PC-9 (cell line): ENCODE measurements around the gene ARSI. TPM values are rescaled to one million over a fixed set of nuclear protein-coding genes. Genes with fewer than 3 reads are reported as not detected.

Source experiments
- BruUV-seq: library from RNA; stranded (reverse); fragments of 400-500 nt; replicated peaks from 2 replicates; lab custom pipeline; 2021; lab: Mats Ljungman, UMichigan
- CTCF ChIA-PET: fragments of 300-600 bp; sonication (Branson Sonifier 250); formaldehyde crosslinking; loops from one replicate; lab custom pipeline; 2022; ENCODE audit warnings: antibody characterized with exemption; lab: Charles Lee
- POLR2A ChIA-PET: fragments of 300-600 bp; sonication (Branson Sonifier 250); formaldehyde crosslinking; loops from one replicate; lab custom pipeline; 2022; ENCODE audit warnings: antibody characterized with exemption; ENCODE audit not compliant: unreplicated experiment; lab: Charles Lee
- DNase-seq, 2 experiments: peaks; one replicate each; pipeline versions ENCODE4 v3.0.0 to v3.0.0-alpha.2; 2015 to 2022; ENCODE audit warnings: mixed read lengths in 1 of 2
- H2AFZ ChIP-seq: fragments of 200-600 bp; sonication (generic); 2 replicates; pipeline ENCODE4 v1.8.1; 2017; ENCODE audit warnings: antibody characterized with exemption
- H3F3A ChIP-seq: fragments of 200-600 bp; sonication (generic); 2 replicates; pipeline ENCODE4 v1.8.1; 2017; ENCODE audit warnings: antibody characterized with exemption, mild to moderate bottlenecking, low read depth; ENCODE audit not compliant: insufficient read depth
- H3K27ac ChIP-seq: fragments of 200-600 bp; sonication (generic); 2 replicates; pipeline ENCODE4 v1.6.1; 2016; ENCODE audit warnings: mixed run types
- H3K27me3 ChIP-seq: fragments of 200-600 bp; sonication (generic); 2 replicates; pipeline ENCODE4 v1.6.1; 2016; ENCODE audit warnings: low read depth, mixed run types; ENCODE audit not compliant: insufficient read depth
- H3K36me3 ChIP-seq: fragments of 200-600 bp; sonication (generic); 2 replicates; pipeline ENCODE4 v1.6.1; 2016; ENCODE audit warnings: low read depth, mixed run types
- H3K4me1 ChIP-seq: fragments of 200-600 bp; sonication (generic); replicated peaks from 2 replicates; pipeline ENCODE4 v1.6.1; 2016; ENCODE audit warnings: mixed run types; ENCODE audit not compliant: insufficient read depth
- H3K4me2 ChIP-seq: fragments of 200-600 bp; sonication (generic); 2 replicates; pipeline ENCODE4 v1.6.1; 2017; ENCODE audit warnings: mixed run types
- H3K4me3 ChIP-seq: fragments of 200-600 bp; sonication (generic); 2 replicates; pipeline ENCODE4 v1.6.1; 2016; ENCODE audit warnings: mixed run types
- H3K79me2 ChIP-seq: fragments of 200-600 bp; sonication (generic); 2 replicates; pipeline ENCODE4 v1.6.1; 2017; ENCODE audit warnings: low read depth, mixed run types
- H3K9me2 ChIP-seq: fragments of 200-600 bp; sonication (generic); 2 replicates; pipeline ENCODE4 v1.8.1; 2017; ENCODE audit warnings: mild to moderate bottlenecking; ENCODE audit not compliant: insufficient read depth
- H3K9me3 ChIP-seq: fragments of 200-600 bp; sonication (generic); 2 replicates; pipeline ENCODE4 v1.8.1; 2016; ENCODE audit warnings: low read depth; ENCODE audit not compliant: insufficient read depth
- H4K20me1 ChIP-seq: fragments of 200-600 bp; sonication (generic); 2 replicates; pipeline ENCODE4 v1.8.1; 2017; ENCODE audit not compliant: insufficient read depth
- CTCF ChIP-seq: fragments of 200-600 bp; sonication (generic); conservative IDR thresholded peaks from 2 replicates; pipeline ENCODE4 v1.6.1; 2017; ENCODE audit warnings: mixed run types, antibody characterized with exemption, mild to moderate bottlenecking, moderate library complexity
- EZH2 ChIP-seq: fragments of 200-600 bp; sonication (generic); IDR thresholded peaks from 2 replicates; pipeline ENCODE4 v1.8.0; 2017; ENCODE audit warnings: antibody characterized with exemption, low read depth
- intact Hi-C: fragments of 100-400 bp; cut with micrococcal nuclease; formaldehyde crosslinking; loops from one replicate; pipeline ENCODE4 v1.10.0; 2022; ENCODE audit not compliant: unreplicated experiment
- total RNA-seq: library from RNA; stranded (reverse); gene quantifications from 2 replicates; pipeline ENCODE4 v1.2.3, GENCODE V29; 2021

ARSI gene
- total RNA-seq, 1 experiment from 2014 or later = 2.6 TPM

- Histone ChIP-seq H3K36me3 (no peaks in the 10 kb centered on the region), H3K4me1 (peaks cover 14% of the 10 kb centered on the region), H3K4me2 (no peak overlapping the region), H2AFZ (no peak overlapping the region), H3K4me3 (no peak overlapping the region), H3K27ac (no peak overlapping the region), H3F3A (peaks cover 13% of the 10 kb centered on the region), H4K20me1 (no peaks in the 10 kb centered on the region), H3K79me2 (no peaks in the 10 kb centered on the region), H3K9me3 (no peaks in the 10 kb centered on the region), H3K27me3 (no peaks in the 10 kb centered on the region), H3K9me2 (no peaks in the 10 kb centered on the region)
- CTCF ChIA-PET = no interaction called here
- DNase-seq = no peak
- intact Hi-C loops = no loop called here
- POLR2A ChIA-PET = interaction anchor here (0.7 kb wide), 1 partner anchor 242 kb away, joined by 6 read pairs; no protein-coding TSS in a partner anchor
- BruUV-seq = no TSS peak
- TF ChIP-seq EZH2 (no peak), CTCF (no peak)
Measured at GRCh38 chr5:150312518-150312917, 9.8 kb upstream of the ARSI start.

GRCh38 chr5:150311015-150311692 is 8.4 kb upstream of the ARSI start:
- ChIA-PET POLR2A (no interaction called here), CTCF (interaction anchor here (0.6 kb wide), 1 partner anchor 45 kb away, joined by 5 read pairs; no protein-coding TSS in a partner anchor)
- no peak overlapping the region for H3K27ac ChIP-seq
- intact Hi-C loops = no loop called here
- H3K9me2 ChIP-seq = no peaks in the 10 kb centered on the region
- no peak overlapping the region for H3K4me2 ChIP-seq
- H2AFZ ChIP-seq = no peak overlapping the region
- TF ChIP-seq EZH2 = no peak
- TF ChIP-seq CTCF = no peak
- H3K36me3 ChIP-seq = no peaks in the 10 kb centered on the region
- no peaks in the 10 kb centered on the region for H3K4me1 ChIP-seq
- no peaks in the 10 kb centered on the region for H4K20me1 ChIP-seq
- H3F3A ChIP-seq = peaks cover 2% of the 10 kb centered on the region; the same call in 1 of the 2 replicates
- H3K79me2 ChIP-seq = no peaks in the 10 kb centered on the region
- DNase-seq = no peak
- no peaks in the 10 kb centered on the region for H3K9me3 ChIP-seq
- no TSS peak for BruUV-seq
- H3K4me3 ChIP-seq = no peak overlapping the region
- no peaks in the 10 kb centered on the region for H3K27me3 ChIP-seq

GRCh38 chr5:150310246-150310645 is 7.5 kb upstream of the ARSI start:
- H3K9me2 ChIP-seq = no peaks in the 10 kb centered on the region
- no peaks in the 10 kb centered on the region for H3K27me3 ChIP-seq
- BruUV-seq = no TSS peak
- CTCF ChIA-PET = no interaction called here
- no peak overlapping the region for H3K4me2 ChIP-seq
- TF ChIP-seq CTCF (no peak), EZH2 (no peak)
- H3K79me2 ChIP-seq = no peaks in the 10 kb centered on the region
- intact Hi-C loops = no loop called here
- H3F3A ChIP-seq = no peaks in the 10 kb centered on the region
- no peaks in the 10 kb centered on the region for H3K4me1 ChIP-seq
- no peak for DNase-seq
- H4K20me1 ChIP-seq = no peaks in the 10 kb centered on the region
- H3K9me3 ChIP-seq = no peaks in the 10 kb centered on the region
- no peaks in the 10 kb centered on the region for H3K36me3 ChIP-seq
- no peak overlapping the region for H3K4me3 ChIP-seq
- no peak overlapping the region for H3K27ac ChIP-seq
- POLR2A ChIA-PET = interaction anchor here (0.5 to 0.6 kb wide), 2 partner anchors 10 to 15 kb away, joined by 4 to 14 read pairs; no protein-coding TSS in a partner anchor
- H2AFZ ChIP-seq = no peak overlapping the region
